A549 (cell line): ENCODE measurements around the gene GRK4. TPM values are rescaled to one million over a fixed set of nuclear protein-coding genes. Genes with fewer than 3 reads are reported as not detected.
"Not testable (repeated sequence)": the region's sequence is repeated elsewhere in the genome, so short reads cannot be mapped to it uniquely, and the experiment has no call there.

ENCODE experiments used
- ATAC-seq, 2 experiments: fragments of 200-7000 bp in 1 of 2; fragments of >200 bp in 1 of 2; cut with Nextera tagmentation in 1 of 2; cut with Tn5 transposase in 1 of 2; 3 replicates each; pipeline versions ENCODE4 v1.8.0 to v1.9.1; 2018 to 2020; ENCODE audit warnings: mild to moderate bottlenecking in 1 of 2, moderate library complexity in 1 of 2
- CTCF ChIA-PET: fragments of 300-600 bp; sonication (Branson Sonifier 250); formaldehyde crosslinking; extraction: SDS; loops from one replicate; lab custom pipeline; 2021; ENCODE audit warnings: antibody characterized with exemption, inconsistent platforms; lab: Yijun Ruan, JAX
- POLR2A ChIA-PET: fragments of 350-600 bp; formaldehyde crosslinking; extraction: SDS; loops from one replicate; lab custom pipeline; 2021; ENCODE audit warnings: antibody characterized with exemption, inconsistent platforms; lab: Yijun Ruan, JAX
- DNase-seq, 2 experiments: peaks; one replicate each; pipeline versions ENCODE4 v3.0.0 to v3.0.0-alpha.2; 2011 to 2016; ENCODE audit warnings: low read depth in 1 of 2, low spot score in 1 of 2
- FAIRE-seq: peaks from 2 replicates; lab custom pipeline; 2011; peaks lifted over from hg19 to GRCh38; lab: Jason Lieb, UNC
- H3K27ac ChIP-seq, 2 experiments: fragments of >200 bp; sonication (Bioruptor Twin); formaldehyde crosslinking; 3 replicates each; pipeline ENCODE4 v1.5.1; 2016 to 2017
- H3K4me1 ChIP-seq: fragments of >200 bp; sonication (Bioruptor Twin); formaldehyde crosslinking; 3 replicates; pipeline ENCODE4 v1.6.1; 2016
- H3K4me2 ChIP-seq: fragments of >200 bp; sonication (Bioruptor Twin); formaldehyde crosslinking; 3 replicates; pipeline ENCODE4 v1.6.1; 2016
- H3K4me3 ChIP-seq: fragments of >200 bp; sonication (Bioruptor Twin); formaldehyde crosslinking; 3 replicates; pipeline ENCODE4 v1.5.1; 2016
- H3K9me3 ChIP-seq: fragments of >200 bp; sonication (Bioruptor Twin); formaldehyde crosslinking; 3 replicates; pipeline ENCODE4 v1.6.1; 2016
- CEBPB ChIP-seq, 2 experiments: fragments of >200 bp in 1 of 2; sonication (Bioruptor Twin) in 1 of 2; formaldehyde crosslinking in 1 of 2; IDR thresholded peaks; 2 replicates each; pipeline ENCODE4 v1.6.1; 2012 to 2016
- CHD2 ChIP-seq: fragments of 150-350 bp; IDR thresholded peaks from 2 replicates; pipeline ENCODE4 v1.6.1; 2014; ENCODE audit warnings: low read length; ENCODE audit not compliant: partially characterized antibody
- EP300 ChIP-seq, 2 experiments: fragments of >200 bp; sonication (Bioruptor Twin); formaldehyde crosslinking; IDR thresholded peaks; 2 replicates in 1 of 2; 3 replicates in 1 of 2; pipeline ENCODE4 v1.6.1; 2016 to 2017
- FOXS1 ChIP-seq: fragments of 250-450 bp; sonication (Bioruptor Pico); IDR thresholded peaks from 2 replicates; pipeline ENCODE4 v1.5.0; 2020; ENCODE audit warnings: mild to moderate bottlenecking, moderate library complexity
- HDAC2 ChIP-seq: fragments of 200-600 bp; sonication (generic); IDR thresholded peaks from 2 replicates; pipeline ENCODE4 v1.6.1; 2016
- HOXA7 ChIP-seq: fragments of 250-450 bp; sonication (Bioruptor Pico); IDR thresholded peaks from 2 replicates; pipeline ENCODE4 v1.5.0; 2020; ENCODE audit warnings: mild to moderate bottlenecking, moderate library complexity
- JUNB ChIP-seq: fragments of >200 bp; sonication (Bioruptor Twin); formaldehyde crosslinking; IDR thresholded peaks from 2 replicates; pipeline ENCODE4 v1.6.1; 2016
- KDM5A ChIP-seq: fragments of 200-600 bp; sonication (generic); IDR thresholded peaks from 2 replicates; pipeline ENCODE4 v1.6.1; 2016; ENCODE audit warnings: antibody characterized with exemption, mild to moderate bottlenecking
- MAZ ChIP-seq: fragments of 150-350 bp; IDR thresholded peaks from 2 replicates; pipeline ENCODE4 v1.6.1; 2014; ENCODE audit warnings: antibody characterized with exemption, low read depth, low read length, borderline replicate concordance
- MYC ChIP-seq: IDR thresholded peaks from 2 replicates; pipeline ENCODE4 v1.6.1; 2012; ENCODE audit warnings: mild to moderate bottlenecking, inconsistent platforms, low read length, improper control_type of control experiment, borderline replicate concordance
- POLR2A ChIP-seq: IDR thresholded peaks from 2 replicates; pipeline ENCODE4 v1.6.1; 2012; ENCODE audit warnings: mild to moderate bottlenecking, low read length
- RFX5 ChIP-seq: fragments of 450-650 bp; IDR thresholded peaks from 2 replicates; pipeline ENCODE4 v1.7.1; 2014; ENCODE audit warnings: antibody characterized with exemption, mild to moderate bottlenecking, moderate library complexity
- SMC3 ChIP-seq: fragments of >200 bp; sonication (Bioruptor Twin); formaldehyde crosslinking; IDR thresholded peaks from 3 replicates; pipeline ENCODE4 v1.6.1; 2018; ENCODE audit warnings: inconsistent platforms
- SREBF2 ChIP-seq: fragments of 450-650 bp; IDR thresholded peaks from 2 replicates; pipeline ENCODE4 v1.6.1; 2014; ENCODE audit warnings: mild to moderate bottlenecking, moderate library complexity
- TP53 ChIP-seq: fragments of 250-450 bp; sonication (Bioruptor Pico); IDR thresholded peaks from 2 replicates; pipeline ENCODE4 v1.5.0; 2021; ENCODE audit warnings: mild to moderate bottlenecking, moderate library complexity
- ZNF302 ChIP-seq: fragments of 250-450 bp; sonication (Bioruptor Pico); IDR thresholded peaks from 2 replicates; pipeline ENCODE4 v1.9.0; 2021; ENCODE audit warnings: inconsistent platforms, mild to moderate bottlenecking, moderate library complexity
- WGBS: methylation state at CpG from one replicate; pipeline ENCODE4 v1.1.6; 2017; ENCODE audit errors: missing lambda C conversion rate; 5-methylcytosine and 5-hydroxymethylcytosine counted together
- polyA plus RNA-seq, 4 experiments: library from polyadenylated mRNA; depleted of rRNA in 3 of 4; stranded (reverse); fragments of >200 nt; fragmentation: RNase III in 1 of 4; extraction: RNeasy Plus Mini Kit Qiagen cat#74134 plus additional on column Dnase treatment in 1 of 4; gene quantifications; 2 replicates in 3 of 4; 3 replicates in 1 of 4; pipeline ENCODE4 v1.2.3, GENCODE V29; 2011 to 2017
- TF ChIP-seq, protein P1 (sequence below): fragments of 250-450 bp; sonication (Bioruptor Pico); IDR thresholded peaks from 2 replicates; pipeline ENCODE4 v1.5.0; 2020; ENCODE audit warnings: low read depth, mild to moderate bottlenecking, moderate library complexity
- TF ChIP-seq, protein P2 (sequence below): fragments of >200 bp; sonication (Bioruptor Twin); formaldehyde crosslinking; IDR thresholded peaks from 3 replicates; pipeline ENCODE4 v1.5.1; 2016
- TF ChIP-seq, protein P3 (sequence below): IDR thresholded peaks from 2 replicates; pipeline ENCODE4 v1.6.1; 2012; ENCODE audit warnings: low read depth, borderline replicate concordance
- TF ChIP-seq, protein P4 (sequence below): fragments of 250-450 bp; sonication (Bioruptor Pico); IDR thresholded peaks from 2 replicates; pipeline ENCODE4 v1.5.0; 2021; ENCODE audit warnings: mild to moderate bottlenecking, moderate library complexity, borderline replicate concordance

GRK4 gene
- polyA plus RNA-seq, 2 of the 4 experiments (the other 2 are of a cell fraction): 0.76 to 0.96 TPM

DNA sequence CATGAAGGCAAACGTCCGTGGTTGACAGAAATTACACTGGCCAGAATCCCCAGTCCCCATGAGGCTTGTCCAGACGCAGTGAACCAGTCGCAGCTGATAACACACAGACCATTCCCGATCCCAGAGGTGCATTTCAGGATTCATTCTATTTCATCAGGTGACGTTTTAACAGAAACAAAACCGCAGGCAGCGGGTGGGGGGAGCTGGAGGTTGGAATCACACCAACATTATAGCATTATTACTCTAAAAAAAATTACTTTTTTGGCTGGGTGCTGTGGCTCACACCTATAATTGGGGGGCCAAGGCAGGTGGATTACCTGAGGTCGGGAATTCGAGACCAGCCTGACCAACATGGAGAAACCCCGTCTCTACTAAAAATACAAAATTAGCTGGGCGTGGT lies 25.4 kb upstream of the GRK4 start:
- Histone ChIP-seq H3K9me3 (no peaks in the 10 kb centered on the region), H3K4me2 (no peak overlapping the region), H3K27ac (no peak overlapping the region; a peak in 1 of 6 replicates), H3K4me1 (peaks cover 29% of the 10 kb centered on the region), H3K4me3 (no peak overlapping the region)
- CTCF ChIA-PET: interaction anchor here (1.1 to 1.5 kb wide), 4 partner anchors 14 to 106 kb away, joined by 3 to 4 read pairs (median 3); no protein-coding TSS in a partner anchor
- WGBS: 91% methylated on average over 12 of the region's 12 CpGs
- FAIRE-seq (no peak), ATAC-seq (no peak), DNase-seq (no peak)
- TF ChIP-seq TP53: no peak
- TF ChIP-seq, protein P1, sequence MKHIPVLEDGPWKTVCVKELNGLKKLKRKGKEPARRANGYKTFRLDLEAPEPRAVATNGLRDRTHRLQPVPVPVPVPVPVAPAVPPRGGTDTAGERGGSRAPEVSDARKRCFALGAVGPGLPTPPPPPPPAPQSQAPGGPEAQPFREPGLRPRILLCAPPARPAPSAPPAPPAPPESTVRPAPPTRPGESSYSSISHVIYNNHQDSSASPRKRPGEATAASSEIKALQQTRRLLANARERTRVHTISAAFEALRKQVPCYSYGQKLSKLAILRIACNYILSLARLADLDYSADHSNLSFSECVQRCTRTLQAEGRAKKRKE (CRISPR knock-in tag): no peak
- TF ChIP-seq ZNF302 (CRISPR knock-in tag): no peak
- TF ChIP-seq POLR2A: no peak
- no peak for TF ChIP-seq KDM5A
- no peak for TF ChIP-seq MAZ
- TF ChIP-seq, protein P2, sequence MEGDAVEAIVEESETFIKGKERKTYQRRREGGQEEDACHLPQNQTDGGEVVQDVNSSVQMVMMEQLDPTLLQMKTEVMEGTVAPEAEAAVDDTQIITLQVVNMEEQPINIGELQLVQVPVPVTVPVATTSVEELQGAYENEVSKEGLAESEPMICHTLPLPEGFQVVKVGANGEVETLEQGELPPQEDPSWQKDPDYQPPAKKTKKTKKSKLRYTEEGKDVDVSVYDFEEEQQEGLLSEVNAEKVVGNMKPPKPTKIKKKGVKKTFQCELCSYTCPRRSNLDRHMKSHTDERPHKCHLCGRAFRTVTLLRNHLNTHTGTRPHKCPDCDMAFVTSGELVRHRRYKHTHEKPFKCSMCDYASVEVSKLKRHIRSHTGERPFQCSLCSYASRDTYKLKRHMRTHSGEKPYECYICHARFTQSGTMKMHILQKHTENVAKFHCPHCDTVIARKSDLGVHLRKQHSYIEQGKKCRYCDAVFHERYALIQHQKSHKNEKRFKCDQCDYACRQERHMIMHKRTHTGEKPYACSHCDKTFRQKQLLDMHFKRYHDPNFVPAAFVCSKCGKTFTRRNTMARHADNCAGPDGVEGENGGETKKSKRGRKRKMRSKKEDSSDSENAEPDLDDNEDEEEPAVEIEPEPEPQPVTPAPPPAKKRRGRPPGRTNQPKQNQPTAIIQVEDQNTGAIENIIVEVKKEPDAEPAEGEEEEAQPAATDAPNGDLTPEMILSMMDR: no peak
- no peak for TF ChIP-seq SMC3
- no peak for TF ChIP-seq FOXS1 (CRISPR knock-in tag)
- no peak for TF ChIP-seq EP300 (IDR thresholded peaks at IDR 0.05)
- TF ChIP-seq, protein P3, sequence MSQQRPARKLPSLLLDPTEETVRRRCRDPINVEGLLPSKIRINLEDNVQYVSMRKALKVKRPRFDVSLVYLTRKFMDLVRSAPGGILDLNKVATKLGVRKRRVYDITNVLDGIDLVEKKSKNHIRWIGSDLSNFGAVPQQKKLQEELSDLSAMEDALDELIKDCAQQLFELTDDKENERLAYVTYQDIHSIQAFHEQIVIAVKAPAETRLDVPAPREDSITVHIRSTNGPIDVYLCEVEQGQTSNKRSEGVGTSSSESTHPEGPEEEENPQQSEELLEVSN: no peak
- no peak for TF ChIP-seq CHD2
- POLR2A ChIA-PET: no interaction called here

DNA sequence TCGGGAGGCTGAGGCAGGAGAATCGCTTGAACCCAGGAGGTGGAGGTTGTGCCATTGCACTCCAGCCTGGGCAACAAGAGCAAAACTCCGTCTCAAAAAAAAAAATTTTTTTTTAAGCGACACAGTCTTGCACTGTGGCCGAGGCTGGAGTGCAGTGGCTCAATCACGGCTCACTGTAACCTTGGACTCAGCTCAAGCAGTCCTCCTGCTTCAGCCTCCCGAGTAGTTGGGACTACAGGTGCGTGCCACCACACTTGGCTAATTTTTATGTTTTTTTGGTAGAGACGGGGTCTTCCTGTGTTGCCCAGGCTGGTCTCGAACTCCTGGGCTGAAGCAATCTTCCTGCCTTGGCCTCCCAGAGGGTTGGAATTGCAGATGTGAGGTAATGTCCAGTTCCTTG lies 25.0 kb upstream of the GRK4 start:
- FAIRE-seq, H3K4me2 ChIP-seq, DNase-seq, H3K27ac ChIP-seq, POLR2A ChIA-PET, ATAC-seq, H3K4me3 ChIP-seq, H3K9me3 ChIP-seq: not testable (repeated sequence)
- CTCF ChIA-PET: interaction anchor here (1.3 to 1.5 kb wide), 3 partner anchors 13 to 24 kb away, joined by 3 to 4 read pairs (median 3); no protein-coding TSS in a partner anchor
- WGBS: 96% methylated on average over 10 of the region's 10 CpGs
- H3K4me1 ChIP-seq: peaks cover 25% of the 10 kb centered on the region

DNA sequence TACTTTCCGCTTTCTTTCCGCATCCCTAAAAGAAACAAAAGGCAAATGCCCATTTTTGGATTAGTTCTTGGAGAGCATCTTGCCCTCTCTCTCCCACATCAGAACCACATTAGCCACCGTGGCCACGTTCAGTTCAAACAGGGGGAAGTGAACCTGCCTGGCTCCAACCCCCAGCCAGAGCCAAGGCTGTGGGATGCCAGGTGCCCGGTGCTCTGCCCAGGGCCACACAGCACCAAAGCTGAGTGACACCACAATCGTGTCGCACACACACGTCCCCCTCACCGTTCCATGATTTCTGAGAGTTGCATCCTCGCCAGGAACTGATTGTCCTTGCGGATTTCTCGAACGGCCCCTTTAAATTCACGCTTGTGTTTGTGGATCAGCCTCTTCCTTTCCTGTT lies 24.5 kb upstream of the GRK4 start:
- CTCF ChIA-PET: interaction anchor here (1.0 to 1.5 kb wide), 4 partner anchors 13 to 175 kb away, joined by 3 to 4 read pairs (median 4); no protein-coding TSS in a partner anchor
- H3K27ac ChIP-seq: no peak overlapping the region
- POLR2A ChIA-PET: no interaction called here
- no peak for FAIRE-seq
- peaks cover 22% of the 10 kb centered on the region for H3K4me1 ChIP-seq
- no peak overlapping the region for H3K4me3 ChIP-seq
- ATAC-seq: no peak
- WGBS: 94% methylated on average over 14 of the region's 14 CpGs
- no peak for TF ChIP-seq MAZ
- no peak for TF ChIP-seq SREBF2
- no peak for TF ChIP-seq CEBPB (IDR thresholded peaks at IDR 0.05)
- TF ChIP-seq JUNB: no peak
- no peak for TF ChIP-seq HOXA7 (CRISPR knock-in tag)
- TF ChIP-seq HDAC2: no peak
- no peak for TF ChIP-seq RFX5
- TF ChIP-seq, protein P4, sequence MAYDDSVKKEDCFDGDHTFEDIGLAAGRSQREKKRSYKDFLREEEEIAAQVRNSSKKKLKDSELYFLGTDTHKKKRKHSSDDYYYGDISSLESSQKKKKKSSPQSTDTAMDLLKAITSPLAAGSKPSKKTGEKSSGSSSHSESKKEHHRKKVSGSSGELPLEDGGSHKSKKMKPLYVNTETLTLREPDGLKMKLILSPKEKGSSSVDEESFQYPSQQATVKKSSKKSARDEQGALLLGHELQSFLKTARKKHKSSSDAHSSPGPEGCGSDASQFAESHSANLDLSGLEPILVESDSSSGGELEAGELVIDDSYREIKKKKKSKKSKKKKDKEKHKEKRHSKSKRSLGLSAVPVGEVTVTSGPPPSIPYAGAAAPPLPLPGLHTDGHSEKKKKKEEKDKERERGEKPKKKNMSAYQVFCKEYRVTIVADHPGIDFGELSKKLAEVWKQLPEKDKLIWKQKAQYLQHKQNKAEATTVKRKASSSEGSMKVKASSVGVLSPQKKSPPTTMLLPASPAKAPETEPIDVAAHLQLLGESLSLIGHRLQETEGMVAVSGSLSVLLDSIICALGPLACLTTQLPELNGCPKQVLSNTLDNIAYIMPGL (CRISPR knock-in tag): no peak
- no peak for TF ChIP-seq MYC
- TF ChIP-seq ZNF302 (CRISPR knock-in tag): no peak
- TF ChIP-seq, all 56 proteins: peak for 0
- no peaks in the 10 kb centered on the region for H3K9me3 ChIP-seq
- DNase-seq: no peak
- H3K4me2 ChIP-seq: no peak overlapping the region
